SK-N-MC (cell line): Measurements from ENCODE around the gene FGFR3.

Experiments
- EZH2 ChIP-seq: fragments of 200-600 bp; sonication (generic); IDR thresholded peaks from one replicate; pipeline ENCODE4 v1.6.1; 2017; ENCODE audit warnings: antibody characterized with exemption
- POLR2AphosphoS5 ChIP-seq: IDR thresholded peaks from 2 replicates; pipeline ENCODE4 v1.6.1; 2012; ENCODE audit warnings: mild to moderate bottlenecking, low read depth, low read length, borderline replicate concordance

- no peak for TF ChIP-seq EZH2
- no peak for TF ChIP-seq POLR2AphosphoS5
Observed at GRCh38 chr4:1770245-1770644, 22.8 kb upstream of the FGFR3 start.
